A673 (cell line): ENCODE results near the gene VTI1A. TPM values are rescaled to one million over a fixed set of nuclear protein-coding genes. Genes with fewer than 3 reads are reported as not detected.

Experiments used
- BruUV-seq: library from RNA; stranded (reverse); fragments of 400-500 nt; replicated peaks from 2 replicates; lab custom pipeline; 2021; lab: Mats Ljungman, UMichigan
- CTCF ChIA-PET: fragments of 300-600 bp; sonication (Branson Sonifier 250); formaldehyde crosslinking; loops from one replicate; lab custom pipeline; 2022; ENCODE audit warnings: antibody characterized with exemption; lab: Charles Lee
- POLR2A ChIA-PET: fragments of 300-600 bp; sonication (Branson Sonifier 250); formaldehyde crosslinking; loops from one replicate; lab custom pipeline; 2022; ENCODE audit warnings: antibody characterized with exemption; ENCODE audit not compliant: low non-redundant PET; lab: Charles Lee
- DNase-seq: peaks from one replicate; pipeline ENCODE4 v3.0.0-alpha.2; 2015; ENCODE audit warnings: low spot score
- H3K27ac ChIP-seq: fragments of 200-600 bp; sonication (generic); 2 replicates; pipeline ENCODE4 v1.5.1; 2016; ENCODE audit warnings: mixed run types, low read depth, mild to moderate bottlenecking, mixed read lengths, antibody characterized with exemption, low read length; ENCODE audit not compliant: poor library complexity, severe bottlenecking
- H3K27me3 ChIP-seq: fragments of 200-600 bp; sonication (generic); replicated peaks from 2 replicates; pipeline ENCODE4 v1.6.1; 2017; ENCODE audit warnings: mixed run types, low read depth, mild to moderate bottlenecking, mixed read lengths, antibody characterized with exemption, low read length; ENCODE audit not compliant: insufficient read depth, poor library complexity
- H3K36me3 ChIP-seq: fragments of 200-600 bp; sonication (generic); 2 replicates; pipeline ENCODE4 v1.6.1; 2016; ENCODE audit warnings: mixed run types, mild to moderate bottlenecking, mixed read lengths, antibody characterized with exemption, low read length; ENCODE audit not compliant: insufficient read depth, poor library complexity, severe bottlenecking
- H3K4me1 ChIP-seq: fragments of 200-600 bp; sonication (generic); 2 replicates; pipeline ENCODE4 v1.6.1; 2017; ENCODE audit warnings: mixed run types, mild to moderate bottlenecking, mixed read lengths, antibody characterized with exemption, low read length; ENCODE audit not compliant: insufficient read depth, poor library complexity, severe bottlenecking
- H3K4me3 ChIP-seq: fragments of 200-600 bp; sonication (generic); 2 replicates; pipeline ENCODE4 v1.5.1; 2016; ENCODE audit warnings: low read depth, mixed run types, mild to moderate bottlenecking, mixed read lengths, low read length; ENCODE audit not compliant: poor library complexity, severe bottlenecking
- H3K9me3 ChIP-seq: fragments of 200-600 bp; sonication (generic); 2 replicates; pipeline ENCODE4 v1.6.1; 2016; ENCODE audit warnings: mixed run types, low read depth, mild to moderate bottlenecking, mixed read lengths, antibody characterized with exemption, low read length; ENCODE audit not compliant: poor library complexity, severe bottlenecking
- EZH2 ChIP-seq: fragments of 200-600 bp; sonication (generic); IDR thresholded peaks from 2 replicates; pipeline ENCODE4 v1.6.1; 2017; ENCODE audit warnings: borderline replicate concordance, low read depth, mild to moderate bottlenecking, mixed read lengths, antibody characterized with exemption, low read length; ENCODE audit not compliant: poor library complexity, severe bottlenecking
- intact Hi-C: fragments of 100-400 bp; cut with micrococcal nuclease; formaldehyde crosslinking; loops from one replicate; pipeline ENCODE4 v1.10.0; 2022; ENCODE audit not compliant: unreplicated experiment
- total RNA-seq: library from RNA; stranded (reverse); gene quantifications from 2 replicates; pipeline ENCODE4 v1.2.3, GENCODE V29; 2021
- TF ChIP-seq, protein P1 (sequence below): fragments of 300-800, 200-600 bp; sonication (generic); conservative IDR thresholded peaks from 2 replicates; pipeline ENCODE4 v1.5.1; 2017; ENCODE audit warnings: low read depth, mild to moderate bottlenecking, antibody characterized with exemption, low read length, moderate library complexity, mixed read lengths

VTI1A gene
- total RNA-seq, 1 experiment from 2014 or later = 38.7 TPM

DNA sequence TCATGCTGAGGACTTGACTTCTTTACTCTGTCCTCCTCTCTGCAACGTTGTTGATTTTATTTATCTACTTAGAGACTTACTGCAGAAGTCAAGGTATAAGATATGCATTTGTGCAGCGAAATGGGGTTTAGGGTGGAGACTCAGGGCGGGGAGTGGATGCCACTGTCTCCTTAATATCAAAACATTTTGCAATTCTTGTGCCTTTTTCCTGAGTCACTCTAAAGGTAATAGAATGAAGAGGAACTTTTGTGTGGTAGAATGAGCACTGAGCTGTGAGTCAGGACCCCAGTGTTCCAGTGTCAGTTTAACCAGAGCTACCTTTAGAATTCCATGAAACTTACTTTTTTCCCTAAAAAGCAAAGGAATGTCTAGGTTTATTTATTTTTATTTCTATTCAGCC is 78.2 kb downstream of the VTI1A start:
- Histone ChIP-seq H3K9me3 (no peaks in the 10 kb centered on the region), H3K27me3 (no peaks in the 10 kb centered on the region), H3K4me1 (peaks cover 28% of the 10 kb centered on the region), H3K36me3 (no peaks in the 10 kb centered on the region), H3K27ac (no peak overlapping the region), H3K4me3 (no peak overlapping the region)
- intact Hi-C loops = no loop called here
- no peak for DNase-seq
- ChIA-PET POLR2A (interaction anchor here (0.6 kb wide), 1 partner anchor 203 kb away, joined by 6 read pairs; no protein-coding TSS in a partner anchor), CTCF (no interaction called here)
- no TSS peak for BruUV-seq
- TF ChIP-seq, protein P1, sequence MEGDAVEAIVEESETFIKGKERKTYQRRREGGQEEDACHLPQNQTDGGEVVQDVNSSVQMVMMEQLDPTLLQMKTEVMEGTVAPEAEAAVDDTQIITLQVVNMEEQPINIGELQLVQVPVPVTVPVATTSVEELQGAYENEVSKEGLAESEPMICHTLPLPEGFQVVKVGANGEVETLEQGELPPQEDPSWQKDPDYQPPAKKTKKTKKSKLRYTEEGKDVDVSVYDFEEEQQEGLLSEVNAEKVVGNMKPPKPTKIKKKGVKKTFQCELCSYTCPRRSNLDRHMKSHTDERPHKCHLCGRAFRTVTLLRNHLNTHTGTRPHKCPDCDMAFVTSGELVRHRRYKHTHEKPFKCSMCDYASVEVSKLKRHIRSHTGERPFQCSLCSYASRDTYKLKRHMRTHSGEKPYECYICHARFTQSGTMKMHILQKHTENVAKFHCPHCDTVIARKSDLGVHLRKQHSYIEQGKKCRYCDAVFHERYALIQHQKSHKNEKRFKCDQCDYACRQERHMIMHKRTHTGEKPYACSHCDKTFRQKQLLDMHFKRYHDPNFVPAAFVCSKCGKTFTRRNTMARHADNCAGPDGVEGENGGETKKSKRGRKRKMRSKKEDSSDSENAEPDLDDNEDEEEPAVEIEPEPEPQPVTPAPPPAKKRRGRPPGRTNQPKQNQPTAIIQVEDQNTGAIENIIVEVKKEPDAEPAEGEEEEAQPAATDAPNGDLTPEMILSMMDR = no peak
- TF ChIP-seq EZH2 = no peak

DNA sequence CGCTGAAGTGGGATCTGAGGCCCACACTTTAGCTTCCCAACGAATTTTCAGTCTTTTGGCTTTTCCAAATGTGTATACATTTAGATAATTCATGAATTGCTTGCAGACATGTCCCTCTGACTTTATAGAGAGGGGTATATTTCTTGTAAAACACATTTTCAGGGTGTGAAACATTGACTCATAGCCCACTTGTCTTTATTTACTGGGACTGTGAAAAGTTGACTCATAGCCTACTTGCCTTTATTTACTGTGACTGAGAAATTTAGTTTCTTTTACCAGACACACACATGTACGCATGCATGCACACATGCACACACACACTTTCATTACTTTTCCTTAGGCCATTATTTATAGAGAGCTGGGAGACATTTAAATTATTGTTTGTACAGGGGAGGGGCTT is 79.1 kb downstream of the VTI1A start:
- Histone ChIP-seq H3K4me1 (peaks cover 28% of the 10 kb centered on the region), H3K27me3 (no peaks in the 10 kb centered on the region), H3K27ac (no peak overlapping the region), H3K9me3 (no peaks in the 10 kb centered on the region), H3K4me3 (no peak overlapping the region), H3K36me3 (no peaks in the 10 kb centered on the region)
- TF ChIP-seq, protein P1 = no peak
- no peak for TF ChIP-seq EZH2
- ChIA-PET CTCF (no interaction called here), POLR2A (no interaction called here)
- intact Hi-C loops = no loop called here
- BruUV-seq = no TSS peak
- no peak for DNase-seq

DNA sequence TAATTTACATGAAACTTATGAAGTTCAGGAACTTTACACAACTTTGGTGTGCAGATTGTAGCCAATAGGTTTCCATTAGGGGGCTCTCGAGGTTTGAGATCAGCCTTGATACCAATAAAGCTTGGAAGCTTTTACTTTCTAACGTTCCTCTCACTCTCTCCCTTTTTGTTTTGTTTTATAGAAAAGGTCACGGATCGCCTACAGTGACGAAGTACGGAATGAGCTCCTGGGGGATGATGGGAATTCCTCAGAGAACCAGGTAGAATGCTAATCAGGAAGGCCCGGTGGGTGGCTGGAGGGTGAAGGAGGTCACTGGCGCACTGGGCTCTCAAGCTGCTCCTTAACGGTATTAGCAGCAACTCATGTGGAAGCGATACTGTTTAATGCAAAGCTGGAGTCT is 79.9 kb downstream of the VTI1A start:
- no peak for DNase-seq
- TF ChIP-seq, protein P1 = no peak
- TF ChIP-seq EZH2 = no peak
- ChIA-PET CTCF (no interaction called here), POLR2A (interaction anchor here (0.7 kb wide), 1 partner anchor 51 kb away, joined by 3 read pairs; no protein-coding TSS in a partner anchor)
- H3K4me3 ChIP-seq = no peak overlapping the region
- no peaks in the 10 kb centered on the region for H3K27me3 ChIP-seq
- BruUV-seq = no TSS peak
- no peaks in the 10 kb centered on the region for H3K36me3 ChIP-seq
- H3K9me3 ChIP-seq = no peaks in the 10 kb centered on the region
- H3K4me1 ChIP-seq = peaks cover 28% of the 10 kb centered on the region
- intact Hi-C loops = no loop called here
- H3K27ac ChIP-seq = no peak overlapping the region
